SU-DHL-6 (cell line): ENCODE measurements around the gene BCL2L1.

Experiments used
- CTCF ChIP-seq: fragments of 200-600 bp; sonication (generic); IDR thresholded peaks from one replicate; pipeline ENCODE4 v1.5.1; 2017; ENCODE audit warnings: antibody characterized with exemption, mild to moderate bottlenecking, low read length, moderate library complexity; ENCODE audit not compliant: insufficient read depth, poor library complexity, severe bottlenecking
- EZH2phosphoT487 ChIP-seq: fragments of 200-600 bp; sonication (generic), shearing (Covaris generic); conservative IDR thresholded peaks from 2 replicates; pipeline ENCODE4 v1.6.1; 2018; ENCODE audit warnings: mild to moderate bottlenecking, antibody characterized with exemption, low read length, moderate library complexity, mixed read lengths

GRCh38 chr20:31757254-31757653 is 34.6 kb upstream of the BCL2L1 start:
- TF ChIP-seq CTCF: no peak
- TF ChIP-seq EZH2phosphoT487: no peak
